ENCODE measurements around the gene PILRA. TPM values are rescaled to one million over a fixed set of nuclear protein-coding genes. Genes with fewer than 3 reads are reported as not detected.
A peak's percentile ranks its signal among the peaks of the same experiment; 100 is the strongest.

Gene PILRA
- total and polyA plus RNA-seq, 9 donors: 1.5 to 25.9 (median 4.8) TPM

DNA sequence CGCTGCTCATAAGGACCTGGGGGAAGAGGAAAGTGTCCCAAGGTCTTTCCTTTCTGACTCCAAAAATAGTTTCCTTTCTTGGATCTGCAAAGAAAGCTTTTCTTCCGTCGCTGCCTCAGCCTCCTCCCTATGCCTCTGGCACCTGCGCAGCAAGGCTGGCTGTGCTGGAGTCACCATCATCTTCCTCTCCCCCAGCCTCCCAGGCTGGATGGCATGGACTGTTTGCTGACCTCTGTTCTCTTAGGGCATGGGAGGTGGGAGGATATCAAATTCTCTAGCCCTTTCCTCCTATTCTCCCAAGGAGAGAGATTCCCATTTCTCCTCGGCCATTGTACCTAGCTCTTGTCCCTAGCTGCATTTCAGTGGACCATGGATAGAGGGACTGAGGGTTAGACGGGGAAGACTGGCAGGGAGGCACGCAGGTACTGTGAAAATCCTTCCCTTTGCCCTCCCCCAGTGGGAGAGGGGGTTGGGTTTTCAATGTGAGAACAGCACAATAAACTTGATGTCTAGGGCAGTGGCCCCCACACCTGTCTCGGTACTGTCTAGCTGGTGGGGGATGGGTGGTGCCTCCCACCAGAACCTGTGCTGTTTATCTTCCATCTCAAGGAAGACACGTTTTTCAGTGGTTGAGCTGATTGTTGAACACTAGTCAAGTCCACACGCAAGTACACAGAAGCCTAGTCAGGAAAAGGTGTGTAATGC is 60.5 kb downstream of the PILRA start:
- Histone ChIP-seq H3K27me3 (no peaks in the 10 kb centered on the region), H3K9me3 (no peaks in the 10 kb centered on the region), H3K4me3 (no peak overlapping the region), H3K27ac (no peak overlapping the region), H3K4me1 (ENCODE audit: insufficient read depth) (peaks cover 23% of the 10 kb centered on the region), H3K36me3 (no peaks in the 10 kb centered on the region)
- no peak for DNase-seq
- 67 to 75% (median 75%) methylated on average over 10 of the region's 10 CpGs for WGBS, 3 donors
- intact Hi-C loops (cut with DNase I): no loop called here
- TF ChIP-seq EP300 (IDR thresholded peaks at IDR 0.05) (no peak), POLR2A (IDR thresholded peaks at IDR 0.05) (no peak)
- TF ChIP-seq, protein P1, sequence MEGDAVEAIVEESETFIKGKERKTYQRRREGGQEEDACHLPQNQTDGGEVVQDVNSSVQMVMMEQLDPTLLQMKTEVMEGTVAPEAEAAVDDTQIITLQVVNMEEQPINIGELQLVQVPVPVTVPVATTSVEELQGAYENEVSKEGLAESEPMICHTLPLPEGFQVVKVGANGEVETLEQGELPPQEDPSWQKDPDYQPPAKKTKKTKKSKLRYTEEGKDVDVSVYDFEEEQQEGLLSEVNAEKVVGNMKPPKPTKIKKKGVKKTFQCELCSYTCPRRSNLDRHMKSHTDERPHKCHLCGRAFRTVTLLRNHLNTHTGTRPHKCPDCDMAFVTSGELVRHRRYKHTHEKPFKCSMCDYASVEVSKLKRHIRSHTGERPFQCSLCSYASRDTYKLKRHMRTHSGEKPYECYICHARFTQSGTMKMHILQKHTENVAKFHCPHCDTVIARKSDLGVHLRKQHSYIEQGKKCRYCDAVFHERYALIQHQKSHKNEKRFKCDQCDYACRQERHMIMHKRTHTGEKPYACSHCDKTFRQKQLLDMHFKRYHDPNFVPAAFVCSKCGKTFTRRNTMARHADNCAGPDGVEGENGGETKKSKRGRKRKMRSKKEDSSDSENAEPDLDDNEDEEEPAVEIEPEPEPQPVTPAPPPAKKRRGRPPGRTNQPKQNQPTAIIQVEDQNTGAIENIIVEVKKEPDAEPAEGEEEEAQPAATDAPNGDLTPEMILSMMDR (IDR thresholded peaks at IDR 0.05): no peak

DNA sequence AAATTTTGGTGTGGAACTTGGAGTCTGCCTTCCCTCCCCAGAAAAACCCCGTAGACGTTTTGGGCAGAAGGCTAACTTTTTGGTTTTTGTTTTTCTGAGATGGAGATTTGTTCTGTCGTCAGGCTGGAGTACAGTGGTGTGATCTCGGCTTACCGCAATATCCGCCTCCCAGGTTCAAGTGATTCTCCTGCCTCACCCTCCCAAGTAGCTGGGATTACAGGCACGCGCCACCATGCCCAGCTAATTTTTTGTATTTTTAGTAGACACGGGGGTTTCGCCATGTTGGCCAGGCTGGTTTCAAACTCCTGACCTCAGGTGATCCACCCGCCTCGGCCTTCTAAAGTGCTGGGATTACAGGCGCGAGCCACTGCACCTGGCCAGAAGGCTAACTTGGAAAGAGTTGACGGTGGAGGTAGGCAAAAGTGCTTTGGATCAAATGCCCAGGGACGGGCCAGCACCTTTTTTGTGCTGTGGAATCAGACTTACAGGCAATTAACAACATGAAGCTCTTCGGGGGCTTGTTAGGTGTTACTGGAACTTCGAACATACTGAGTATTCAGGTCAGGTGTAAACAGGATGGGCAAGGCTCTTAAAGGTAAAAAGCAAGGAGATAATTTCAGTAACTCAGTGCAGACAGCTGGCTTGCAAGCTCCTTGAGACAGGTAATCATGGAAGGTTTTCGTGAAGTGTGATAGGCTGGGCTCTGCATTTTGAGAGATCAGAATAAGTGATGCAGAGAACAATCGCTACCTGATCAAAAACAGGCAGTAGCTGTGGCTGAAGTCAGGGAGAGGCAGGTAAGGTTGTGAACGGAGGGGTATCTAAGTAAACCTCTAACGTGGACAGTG is 61.2 kb downstream of the PILRA start:
- intact Hi-C loops (cut with DNase I): no loop called here
- Histone ChIP-seq H3K36me3 (no peaks in the 10 kb centered on the region), H3K4me1 (ENCODE audit: insufficient read depth) (peaks cover 23% of the 10 kb centered on the region), H3K27me3 (no peaks in the 10 kb centered on the region), H3K27ac (no peak overlapping the region), H3K9me3 (no peaks in the 10 kb centered on the region), H3K4me3 (no peak overlapping the region)
- TF ChIP-seq EP300 (IDR thresholded peaks at IDR 0.05) (no peak), POLR2A (IDR thresholded peaks at IDR 0.05) (no peak)
- TF ChIP-seq, protein P1 (IDR thresholded peaks at IDR 0.05): no peak
- 79 to 84% (median 80%) methylated on average over 22 of the region's 22 CpGs for WGBS, 3 donors
- DNase-seq: peak in 1 of 5 donors; percentile 16

DNA sequence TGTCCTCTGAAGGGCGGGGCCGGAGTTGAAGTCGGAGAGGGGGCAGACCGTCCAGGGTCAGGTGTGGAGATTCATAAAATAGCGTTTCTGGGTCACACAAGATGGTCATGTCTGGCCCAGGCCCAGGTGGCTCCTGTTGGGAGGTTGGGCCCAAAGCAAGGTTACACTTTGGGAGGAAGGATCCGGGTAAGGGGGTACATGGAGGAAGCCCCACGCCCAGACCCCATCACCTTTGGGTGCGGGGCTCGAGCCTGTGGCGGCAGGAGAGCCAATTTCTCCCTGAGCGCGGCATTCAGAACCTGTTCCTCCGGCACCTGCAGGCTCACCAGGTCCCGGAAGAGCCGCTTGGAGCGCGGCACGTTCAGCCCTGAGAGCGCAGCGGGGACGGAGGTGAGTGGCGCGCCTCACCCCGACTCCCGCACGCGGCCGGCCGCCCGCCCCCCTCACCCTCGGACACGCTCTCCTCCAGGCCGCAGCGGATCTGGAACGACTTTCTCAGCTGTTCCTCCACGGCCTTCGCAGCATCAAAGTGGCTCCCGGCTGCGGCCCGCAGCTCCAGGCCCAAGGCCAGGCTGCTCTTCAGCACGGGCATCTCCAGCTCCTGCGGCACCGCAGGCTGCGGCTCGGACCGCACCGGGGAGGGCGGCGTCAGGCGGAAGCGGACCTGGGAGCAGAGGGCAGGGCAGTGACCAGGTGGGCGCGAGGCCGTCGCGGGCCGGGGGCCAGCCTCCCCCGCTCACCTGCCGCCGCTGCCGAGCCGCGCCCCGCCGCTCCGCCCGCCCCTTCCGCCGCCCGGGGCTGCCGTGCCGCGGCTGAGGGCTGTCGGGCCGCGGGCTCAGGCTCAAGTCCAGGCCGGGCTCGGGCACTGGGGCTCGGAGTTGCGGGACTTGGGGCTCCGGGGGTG is 62.4 kb downstream of the PILRA start:
- Histone ChIP-seq H3K36me3 (no peaks in the 10 kb centered on the region), H3K4me1 (ENCODE audit: insufficient read depth) (peaks cover 23% of the 10 kb centered on the region), H3K27ac (peak overlapping the region; percentile 88 to 89), H3K27me3 (no peaks in the 10 kb centered on the region), H3K9me3 (no peaks in the 10 kb centered on the region), H3K4me3 (peak overlapping the region; percentile 74)
- peak; percentile 35 to 69 (median 59) for DNase-seq
- intact Hi-C loops (cut with DNase I): no loop called here
- TF ChIP-seq POLR2A (IDR thresholded peaks at IDR 0.05) (no peak), EP300 (IDR thresholded peaks at IDR 0.05) (no peak)
- TF ChIP-seq, protein P1 (IDR thresholded peaks at IDR 0.05): no peak
- 2 to 3% (median 2%) methylated on average over 59 to 81 of the region's 81 CpGs for WGBS, 3 donors
